A673 (cell line): ENCODE results near the gene LPAR2.

ENCODE experiments used
- EZH2 ChIP-seq: fragments of 200-600 bp; sonication (generic); IDR thresholded peaks from 2 replicates; pipeline ENCODE4 v1.6.1; 2017; ENCODE audit warnings: borderline replicate concordance, low read depth, mild to moderate bottlenecking, mixed read lengths, antibody characterized with exemption, low read length; ENCODE audit not compliant: poor library complexity, severe bottlenecking
- TF ChIP-seq, protein P1 (sequence below): fragments of 300-800, 200-600 bp; sonication (generic); conservative IDR thresholded peaks from 2 replicates; pipeline ENCODE4 v1.5.1; 2017; ENCODE audit warnings: low read depth, mild to moderate bottlenecking, antibody characterized with exemption, low read length, moderate library complexity, mixed read lengths

DNA sequence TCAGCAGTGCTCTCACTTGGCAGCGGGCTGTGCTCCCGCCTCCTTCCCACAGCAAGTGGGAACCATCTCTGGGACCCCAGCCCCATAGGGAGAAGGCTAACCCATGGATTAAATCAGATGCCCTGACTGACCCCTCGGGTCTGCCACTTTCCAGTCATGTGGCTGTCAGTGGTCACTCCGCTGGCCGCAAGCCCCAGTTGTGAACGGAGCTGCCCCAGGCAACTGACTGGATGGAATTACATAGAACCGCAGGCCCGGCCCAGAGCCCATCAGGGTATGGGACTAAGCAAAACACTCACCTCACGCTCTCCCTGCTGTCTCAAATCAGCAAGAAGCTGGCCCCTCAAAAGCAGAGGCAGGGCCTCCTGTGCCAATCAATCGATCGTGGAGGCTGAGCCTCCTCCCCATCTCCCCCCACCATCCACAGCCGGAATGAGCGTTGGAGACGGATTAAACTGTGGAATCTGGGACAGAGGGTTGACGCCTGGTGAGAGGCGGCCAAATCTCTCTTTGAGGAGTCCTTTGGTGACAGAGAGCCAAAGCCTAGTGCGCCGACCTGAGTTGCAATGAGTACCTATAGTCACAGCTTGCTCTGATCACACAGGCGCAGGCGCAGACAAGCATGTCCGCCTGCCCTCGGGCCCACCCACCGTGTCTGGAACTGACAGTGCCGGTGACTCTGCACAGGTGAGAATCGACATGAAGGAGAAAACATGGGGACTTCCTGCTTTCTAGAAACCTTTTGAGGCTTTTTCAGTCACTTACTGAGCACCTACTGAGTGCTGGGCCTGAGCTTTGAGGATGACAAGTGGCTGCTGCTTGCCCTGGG lies 48.3 kb downstream of the LPAR2 start:
- TF ChIP-seq, protein P1, sequence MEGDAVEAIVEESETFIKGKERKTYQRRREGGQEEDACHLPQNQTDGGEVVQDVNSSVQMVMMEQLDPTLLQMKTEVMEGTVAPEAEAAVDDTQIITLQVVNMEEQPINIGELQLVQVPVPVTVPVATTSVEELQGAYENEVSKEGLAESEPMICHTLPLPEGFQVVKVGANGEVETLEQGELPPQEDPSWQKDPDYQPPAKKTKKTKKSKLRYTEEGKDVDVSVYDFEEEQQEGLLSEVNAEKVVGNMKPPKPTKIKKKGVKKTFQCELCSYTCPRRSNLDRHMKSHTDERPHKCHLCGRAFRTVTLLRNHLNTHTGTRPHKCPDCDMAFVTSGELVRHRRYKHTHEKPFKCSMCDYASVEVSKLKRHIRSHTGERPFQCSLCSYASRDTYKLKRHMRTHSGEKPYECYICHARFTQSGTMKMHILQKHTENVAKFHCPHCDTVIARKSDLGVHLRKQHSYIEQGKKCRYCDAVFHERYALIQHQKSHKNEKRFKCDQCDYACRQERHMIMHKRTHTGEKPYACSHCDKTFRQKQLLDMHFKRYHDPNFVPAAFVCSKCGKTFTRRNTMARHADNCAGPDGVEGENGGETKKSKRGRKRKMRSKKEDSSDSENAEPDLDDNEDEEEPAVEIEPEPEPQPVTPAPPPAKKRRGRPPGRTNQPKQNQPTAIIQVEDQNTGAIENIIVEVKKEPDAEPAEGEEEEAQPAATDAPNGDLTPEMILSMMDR: no peak
- no peak for TF ChIP-seq EZH2
